ENCODE results near the gene AFAP1L1. TPM values are rescaled to one million over a fixed set of nuclear protein-coding genes. Genes with fewer than 3 reads are reported as not detected.

Gene AFAP1L1
- total RNA-seq, 4 donors from 2014 or later, result 4.8 to 11.6 (median 7.3) TPM

- peaks cover 17% of the 10 kb centered on the region for H3K36me3 ChIP-seq
- WGBS, result 93% methylated on average over 4 of the region's 4 CpGs
- no peak for TF ChIP-seq CTCF (IDR thresholded peaks at IDR 0.05)
These were observed 43.0 kb downstream of the AFAP1L1 start for GRCh38 chr5:149314571-149315111.

GRCh38 chr5:149315753-149316152 lies 44.1 kb downstream of the AFAP1L1 start:
- H3K4me1 ChIP-seq, result peaks cover 12% of the 10 kb centered on the region
- WGBS, result 93% methylated on average over 6 of the region's 6 CpGs
- no peak overlapping the region for H3K27ac ChIP-seq
- peaks cover 18% of the 10 kb centered on the region for H3K36me3 ChIP-seq
- DNase-seq (ENCODE audit: low spot score in 2 of 2), result no peak
- H3K27me3 ChIP-seq, result no peaks in the 10 kb centered on the region
- TF ChIP-seq CTCF (IDR thresholded peaks at IDR 0.05), result no peak
- no peak for TF ChIP-seq EP300 (IDR thresholded peaks at IDR 0.05)
- no peak for TF ChIP-seq POLR2AphosphoS5 (IDR thresholded peaks at IDR 0.05)
- no peak for TF ChIP-seq POLR2A (IDR thresholded peaks at IDR 0.05)
- H3K4me3 ChIP-seq, result no peak overlapping the region
- no peaks in the 10 kb centered on the region for H3K9me3 ChIP-seq

More at GRCh38 chr5:149314571-149315111, 43.0 kb downstream of the AFAP1L1 start:
- Histone ChIP-seq H3K27me3 (no peaks in the 10 kb centered on the region), H3K9me3 (no peaks in the 10 kb centered on the region), H3K4me3 (no peak overlapping the region), H3K27ac (no peak overlapping the region), H3K4me1 (peaks cover 3% of the 10 kb centered on the region)
- no peak for DNase-seq (ENCODE audit: low spot score in 2 of 2)

GRCh38 chr5:149317281-149318048 lies 45.8 kb downstream of the AFAP1L1 start:
- no peaks in the 10 kb centered on the region for H3K27me3 ChIP-seq
- H3K36me3 ChIP-seq, result peaks cover 15% of the 10 kb centered on the region
- no peaks in the 10 kb centered on the region for H3K9me3 ChIP-seq
- no peak for TF ChIP-seq EP300 (IDR thresholded peaks at IDR 0.05)
- TF ChIP-seq CTCF (IDR thresholded peaks at IDR 0.05), result peak; percentile 27 to 54
- TF ChIP-seq POLR2A (IDR thresholded peaks at IDR 0.05), result no peak
- no peak for TF ChIP-seq POLR2AphosphoS5 (IDR thresholded peaks at IDR 0.05)
- H3K27ac ChIP-seq, result no peak overlapping the region
- peaks cover 17% of the 10 kb centered on the region for H3K4me1 ChIP-seq
- DNase-seq (ENCODE audit: low spot score in 2 of 2), result no peak
- WGBS, result 83% methylated on average over 13 of the region's 14 CpGs
- no peak overlapping the region for H3K4me3 ChIP-seq

- TF ChIP-seq POLR2AphosphoS5 (IDR thresholded peaks at IDR 0.05), result no peak
- TF ChIP-seq EP300 (IDR thresholded peaks at IDR 0.05), result no peak
- no peak for TF ChIP-seq CTCF (IDR thresholded peaks at IDR 0.05)
- TF ChIP-seq POLR2A (IDR thresholded peaks at IDR 0.05), result no peak
- no peak overlapping the region for H3K27ac ChIP-seq
- WGBS, result 93% methylated on average over 3 of the region's 3 CpGs
These were observed 47.5 kb downstream of the AFAP1L1 start for GRCh38 chr5:149319174-149319573.

GRCh38 chr5:149320791-149321330 lies 49.2 kb downstream of the AFAP1L1 start:
- no peaks in the 10 kb centered on the region for H3K9me3 ChIP-seq
- H3K36me3 ChIP-seq, result peaks cover 18% of the 10 kb centered on the region
- 35% methylated on average over 4 of the region's 4 CpGs for WGBS
- peak overlapping the region; percentile 38 for H3K27ac ChIP-seq
- H3K4me1 ChIP-seq, result peaks cover 28% of the 10 kb centered on the region
- H3K4me3 ChIP-seq, result no peak overlapping the region
- TF ChIP-seq POLR2AphosphoS5 (IDR thresholded peaks at IDR 0.05), result no peak
- no peak for TF ChIP-seq EP300 (IDR thresholded peaks at IDR 0.05)
- TF ChIP-seq CTCF (IDR thresholded peaks at IDR 0.05), result no peak
- no peak for TF ChIP-seq POLR2A (IDR thresholded peaks at IDR 0.05)
- no peaks in the 10 kb centered on the region for H3K27me3 ChIP-seq
- DNase-seq (ENCODE audit: low spot score in 2 of 2), result no peak

More at GRCh38 chr5:149319174-149319573, 47.5 kb downstream of the AFAP1L1 start:
- Histone ChIP-seq H3K27me3 (no peaks in the 10 kb centered on the region), H3K4me1 (peaks cover 18% of the 10 kb centered on the region), H3K4me3 (no peak overlapping the region), H3K9me3 (no peaks in the 10 kb centered on the region), H3K36me3 (peaks cover 17% of the 10 kb centered on the region)
- no peak for DNase-seq (ENCODE audit: low spot score in 2 of 2)
